IPS-18c (cell line): ENCODE measurements around the gene PRICKLE2.
A peak's percentile ranks its signal among the peaks of the same experiment; 100 is the strongest.

Source experiments
- H3K4me3 ChIP-seq: 2 replicates; pipeline ENCODE4 v1.7.0; 2013; ENCODE audit warnings: low read depth, mild to moderate bottlenecking, low read length, moderate library complexity; ENCODE audit not compliant: insufficient read depth
- H3K9me3 ChIP-seq: one replicate; pipeline ENCODE4 v1.6.1; 2013; ENCODE audit warnings: mild to moderate bottlenecking, low read length, moderate library complexity; ENCODE audit not compliant: control insufficient read depth, insufficient read depth

The PRICKLE2 gene

GRCh38 chr3:64226730-64227129 is 1.5 kb upstream of the PRICKLE2 start:
- H3K9me3 ChIP-seq = no peaks in the 10 kb centered on the region
- H3K4me3 ChIP-seq = no peak overlapping the region

- no peaks in the 10 kb centered on the region for H3K9me3 ChIP-seq
- H3K4me3 ChIP-seq = peak overlapping the region; percentile 30
Measured at GRCh38 chr3:64225695-64226499, 631 bp upstream of the PRICKLE2 start.

DNA sequence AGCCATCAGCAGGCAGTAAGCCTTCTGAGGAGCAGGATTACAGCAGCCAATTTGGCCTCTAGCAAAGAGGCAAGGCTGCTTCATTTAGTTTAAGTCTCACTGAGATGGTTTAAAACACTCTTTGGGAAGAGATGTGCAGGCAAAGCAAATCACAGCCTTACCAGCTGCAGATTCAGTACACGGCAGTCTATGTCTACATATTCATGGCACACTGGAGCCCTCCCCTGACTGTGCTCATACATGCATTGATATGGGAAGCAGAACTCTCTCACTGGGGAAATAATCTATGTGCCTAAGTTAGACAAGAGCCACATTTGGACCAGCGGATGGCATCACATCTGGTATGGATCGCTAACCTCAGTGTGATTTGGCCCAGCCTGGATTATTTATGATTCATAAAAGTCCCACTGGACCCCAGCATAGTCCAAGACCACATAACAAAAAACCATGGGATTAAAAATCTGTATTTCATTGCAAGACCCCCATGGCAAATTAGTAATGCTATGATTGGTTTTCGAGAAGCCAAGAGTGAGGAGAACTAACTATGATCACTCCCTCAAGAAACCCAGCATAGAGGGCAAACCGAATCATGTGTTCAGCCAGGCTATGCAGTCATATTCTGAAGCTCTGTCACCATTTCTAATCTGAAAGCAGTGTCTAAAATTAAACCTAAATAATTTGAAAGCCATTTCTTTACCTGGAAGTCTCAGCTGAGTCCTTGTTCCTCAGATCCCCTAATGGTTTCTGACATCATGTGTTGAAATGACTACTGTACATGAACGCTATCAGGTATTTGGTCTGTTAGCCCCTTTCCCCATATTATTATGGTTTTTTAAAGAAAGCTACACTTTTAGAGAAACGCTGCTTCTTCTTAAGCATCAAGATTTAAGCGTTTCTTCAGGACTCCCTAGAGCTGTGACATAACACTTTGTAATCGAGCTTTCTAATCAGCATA is 1.2 kb downstream of the PRICKLE2 start:
- Histone ChIP-seq H3K9me3 (no peaks in the 10 kb centered on the region), H3K4me3 (no peak overlapping the region)

DNA sequence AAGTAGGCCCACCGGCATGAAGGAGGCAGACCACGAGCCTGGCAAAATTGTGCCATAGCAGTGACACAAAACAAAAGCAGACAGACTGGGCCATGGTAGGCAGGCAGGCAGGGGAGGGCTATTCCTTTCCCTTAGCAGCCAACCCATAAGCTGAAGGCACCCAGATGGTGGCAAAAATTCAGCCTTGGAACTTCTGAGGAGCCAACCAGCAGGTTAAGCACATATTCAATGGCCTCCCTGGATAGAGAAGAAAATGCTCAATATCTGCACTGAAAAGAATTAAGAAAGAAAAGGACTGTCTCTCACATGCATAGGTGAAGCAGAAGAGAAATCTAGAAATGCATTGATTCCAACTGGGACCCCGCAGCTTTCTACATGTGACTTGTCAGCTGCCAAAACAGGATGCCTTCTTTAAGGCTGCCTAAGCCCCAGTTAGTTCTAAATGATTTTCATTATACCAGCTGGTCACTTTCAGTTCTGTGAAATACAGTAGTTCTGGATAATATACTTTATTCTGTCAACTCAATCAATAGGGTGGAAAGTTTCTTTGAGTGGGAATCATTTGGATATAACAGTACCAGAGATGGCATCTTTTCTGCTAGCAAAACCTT is 2.7 kb downstream of the PRICKLE2 start:
- no peaks in the 10 kb centered on the region for H3K9me3 ChIP-seq
- no peak overlapping the region for H3K4me3 ChIP-seq

GRCh38 chr3:64221571-64222257 is 3.6 kb downstream of the PRICKLE2 start:
- no peak overlapping the region for H3K4me3 ChIP-seq
- H3K9me3 ChIP-seq = no peaks in the 10 kb centered on the region

- Histone ChIP-seq H3K9me3 (no peaks in the 10 kb centered on the region), H3K4me3 (no peak overlapping the region)
Measured at GRCh38 chr3:64220161-64220914, 4.9 kb downstream of the PRICKLE2 start.

- no peaks in the 10 kb centered on the region for H3K9me3 ChIP-seq
- H3K4me3 ChIP-seq = no peak overlapping the region
Measured at GRCh38 chr3:64218746-64219145, 6.5 kb downstream of the PRICKLE2 start.

GRCh38 chr3:64218329-64218728 is 6.9 kb downstream of the PRICKLE2 start:
- H3K9me3 ChIP-seq = no peaks in the 10 kb centered on the region

GRCh38 chr3:64216274-64217147 is 8.8 kb downstream of the PRICKLE2 start:
- Histone ChIP-seq H3K4me3 (0 out of 2 replicates have a peak overlapping the region, but pooled peaks have one; percentile 17), H3K9me3 (no peaks in the 10 kb centered on the region)

More at GRCh38 chr3:64218329-64218728, 6.9 kb downstream of the PRICKLE2 start:
- no peak overlapping the region for H3K4me3 ChIP-seq

DNA sequence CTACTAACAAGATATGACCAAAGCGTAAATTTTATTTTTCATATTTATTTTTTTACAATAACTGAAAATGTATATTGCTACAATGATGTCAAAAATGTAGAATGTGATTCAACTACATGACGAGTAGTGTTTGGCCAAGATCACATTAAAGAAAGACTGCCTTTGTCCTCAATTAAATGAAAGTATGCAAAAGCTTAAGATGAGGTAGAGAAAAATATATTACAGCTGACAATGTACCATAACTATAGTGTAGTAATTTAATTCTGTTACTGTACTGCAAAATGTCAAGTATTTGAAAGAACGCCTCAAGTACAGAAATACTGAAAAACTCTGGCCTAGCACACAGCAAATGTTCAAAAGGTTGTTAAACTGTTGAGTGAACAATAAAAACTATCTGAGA is 9.7 kb downstream of the PRICKLE2 start:
- H3K9me3 ChIP-seq = no peaks in the 10 kb centered on the region
- no peak overlapping the region for H3K4me3 ChIP-seq

GRCh38 chr3:64215103-64215502 is 10.2 kb downstream of the PRICKLE2 start:
- no peak overlapping the region for H3K4me3 ChIP-seq

DNA sequence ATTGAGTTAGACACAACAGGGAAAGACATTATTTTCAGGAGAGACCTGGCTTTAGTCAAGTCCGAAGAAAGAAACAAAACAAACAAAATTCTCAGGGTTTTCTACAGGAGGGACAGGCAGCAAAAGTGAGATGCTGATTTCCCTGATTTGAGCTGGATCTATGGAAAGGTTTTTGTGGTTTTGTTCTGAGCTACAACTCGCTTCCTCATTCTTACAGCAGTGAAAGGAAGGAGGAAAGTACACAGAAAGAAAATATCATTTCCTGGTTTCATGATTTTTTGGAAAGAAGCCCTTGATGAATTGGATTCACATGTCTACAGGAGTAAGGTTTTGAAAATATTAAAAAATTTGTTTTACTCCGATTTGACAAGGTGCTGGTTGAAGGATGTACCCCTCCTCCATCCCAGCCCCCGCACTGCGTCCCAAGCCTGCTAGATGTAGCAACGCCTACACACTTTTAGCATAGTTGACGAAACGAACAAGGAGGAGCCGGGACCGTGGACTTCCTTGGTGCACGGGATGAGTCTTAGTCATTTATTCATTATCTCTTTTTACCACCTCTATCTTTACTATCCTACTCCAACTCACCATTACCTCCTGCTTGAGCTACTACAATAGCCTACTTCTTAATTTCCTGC is 10.8 kb downstream of the PRICKLE2 start:
- no peak overlapping the region for H3K4me3 ChIP-seq
- no peaks in the 10 kb centered on the region for H3K9me3 ChIP-seq

More at GRCh38 chr3:64215103-64215502, 10.2 kb downstream of the PRICKLE2 start:
- H3K9me3 ChIP-seq = no peaks in the 10 kb centered on the region

DNA sequence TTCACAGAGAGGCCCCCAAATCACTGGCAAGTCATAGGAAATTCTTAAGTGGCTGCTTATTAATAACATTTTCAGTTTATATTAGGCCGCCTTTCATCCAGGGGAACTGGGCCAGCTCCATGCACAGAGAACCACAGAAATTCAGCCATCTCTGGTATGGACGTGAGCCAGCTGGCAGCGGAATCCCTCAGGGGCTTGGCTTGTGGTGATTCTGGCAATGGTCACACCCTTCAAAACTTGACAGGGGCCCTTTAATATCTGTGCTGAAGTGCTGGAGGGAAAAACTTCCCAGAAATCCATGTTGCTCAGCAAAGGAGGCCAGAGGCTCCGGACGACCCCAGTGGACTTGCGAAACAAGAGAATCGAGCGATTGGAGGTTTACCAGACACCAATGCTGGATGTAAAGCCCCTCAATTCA is 11.3 kb downstream of the PRICKLE2 start:
- Histone ChIP-seq H3K9me3 (no peaks in the 10 kb centered on the region), H3K4me3 (no peak overlapping the region)

DNA sequence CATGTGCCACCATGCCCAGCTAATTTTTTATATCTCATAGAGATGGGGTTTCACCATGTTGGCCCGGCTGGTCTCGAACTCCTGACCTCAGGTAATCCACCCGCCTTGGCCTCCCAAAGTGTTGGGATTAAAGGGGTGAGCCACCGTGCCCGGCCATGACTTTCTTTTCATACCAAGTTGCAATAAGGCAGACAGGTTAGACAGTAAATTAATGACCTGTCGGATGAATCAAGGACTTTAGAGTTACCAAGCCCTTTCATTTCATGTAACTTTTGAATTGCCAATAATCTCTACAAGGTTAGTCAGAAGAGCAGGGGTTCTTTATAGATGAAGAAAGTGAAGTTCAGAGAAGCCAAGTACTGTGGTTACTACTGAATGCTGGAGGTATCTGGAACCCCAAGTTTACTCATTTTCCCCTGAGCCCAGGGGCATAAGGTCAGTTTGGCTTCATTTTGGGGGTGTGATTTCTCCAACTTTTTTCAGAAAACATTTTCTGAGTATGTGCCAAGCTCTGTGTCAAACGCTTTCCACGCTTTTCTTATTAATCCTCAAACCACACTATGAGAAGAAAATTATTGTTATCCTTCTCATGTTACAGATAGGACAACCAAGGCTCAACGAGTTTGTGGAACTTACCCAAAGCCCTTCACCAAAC is 11.9 kb downstream of the PRICKLE2 start:
- Histone ChIP-seq H3K9me3 (no peaks in the 10 kb centered on the region), H3K4me3 (no peak overlapping the region)
